ENCODE measurements around the gene NPIPA7.
"Not testable (repeated sequence)": the region's sequence is repeated elsewhere in the genome, so short reads cannot be mapped to it uniquely, and the experiment has no call there.

Gene NPIPA7

DNA sequence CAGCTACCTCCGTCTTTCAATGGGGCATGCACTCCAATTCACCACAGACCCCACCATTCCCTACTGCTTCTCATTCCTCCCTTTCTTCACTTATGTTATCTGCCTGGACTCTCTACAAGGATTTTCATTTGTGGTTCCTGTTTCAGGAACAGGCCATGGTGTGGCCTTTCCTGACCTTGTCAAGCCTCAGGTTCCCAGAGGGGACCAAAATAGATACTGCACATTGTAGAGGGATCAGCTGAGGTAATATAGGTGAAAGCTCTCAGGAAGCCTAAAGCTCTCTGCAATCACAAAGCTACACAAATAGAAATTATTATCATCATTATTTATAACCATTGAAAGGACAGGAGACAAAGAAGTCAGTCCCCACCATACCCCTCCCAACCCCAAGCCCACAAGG, 41.6 kb downstream of the NPIPA7 start:
- not testable (repeated sequence) for H3K27me3 ChIP-seq (ENCODE audit: insufficient read depth, low read length); H2AFZ ChIP-seq (ENCODE audit: low read length, unreplicated experiment); H3K4me1 ChIP-seq (ENCODE audit: control insufficient read depth, insufficient read depth, low read length, unreplicated experiment); H3K27ac ChIP-seq (ENCODE audit: low read depth, low read length); H3K4me3 ChIP-seq (ENCODE audit: low read depth, low read length); H3K36me3 ChIP-seq (ENCODE audit: insufficient read depth, low read length); H3K79me2 ChIP-seq (ENCODE audit: control insufficient read depth, insufficient read depth, low read length, unreplicated experiment)

DNA sequence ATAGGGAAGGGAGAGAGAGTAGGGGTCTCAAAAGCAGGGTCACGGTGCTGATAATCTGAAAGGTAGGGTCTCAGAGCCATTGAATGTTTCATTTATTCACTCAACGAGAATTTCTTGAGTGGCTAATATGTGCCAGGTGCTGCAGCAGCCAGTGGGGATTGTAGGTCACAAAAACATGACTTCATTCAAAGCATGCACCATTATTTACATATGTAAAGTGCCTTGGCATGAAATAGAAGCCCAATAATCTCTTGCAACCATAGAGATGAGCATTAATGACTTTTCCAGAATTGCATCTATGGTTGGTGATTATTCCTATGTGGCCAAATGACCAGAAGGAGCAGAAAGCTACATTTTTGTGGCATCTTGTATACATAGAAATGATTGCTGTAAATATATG, 46.2 kb downstream of the NPIPA7 start:
- not testable (repeated sequence) for H3K79me2 ChIP-seq (ENCODE audit: control insufficient read depth, insufficient read depth, low read length, unreplicated experiment); H3K27ac ChIP-seq (ENCODE audit: low read depth, low read length); H3K27me3 ChIP-seq (ENCODE audit: insufficient read depth, low read length); H3K36me3 ChIP-seq (ENCODE audit: insufficient read depth, low read length); H2AFZ ChIP-seq (ENCODE audit: low read length, unreplicated experiment); H3K4me3 ChIP-seq (ENCODE audit: low read depth, low read length); H3K4me1 ChIP-seq (ENCODE audit: control insufficient read depth, insufficient read depth, low read length, unreplicated experiment)

DNA sequence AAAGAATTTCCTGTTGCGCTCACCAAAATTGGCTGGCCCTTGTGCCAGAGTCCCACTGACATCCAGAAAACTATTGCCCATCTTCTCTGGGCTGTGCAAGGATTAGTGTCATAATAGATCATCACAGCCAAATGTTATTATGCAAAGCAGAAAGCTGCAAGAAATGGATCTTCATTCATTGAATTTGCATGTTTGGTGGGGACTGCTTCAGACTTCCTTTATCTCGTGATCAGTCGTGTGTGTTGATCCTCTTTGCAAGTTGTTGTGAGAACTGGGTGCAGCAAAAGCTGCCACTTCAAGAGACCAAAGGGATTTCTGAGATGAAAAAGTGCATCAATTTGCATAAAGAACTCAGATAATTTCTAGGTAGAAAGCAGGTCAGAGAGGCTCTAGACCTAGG, 52.2 kb downstream of the NPIPA7 start:
- H3K4me1 ChIP-seq (ENCODE audit: control insufficient read depth, insufficient read depth, low read length, unreplicated experiment); H3K4me3 ChIP-seq (ENCODE audit: low read depth, low read length); H3K36me3 ChIP-seq (ENCODE audit: insufficient read depth, low read length); H3K27me3 ChIP-seq (ENCODE audit: insufficient read depth, low read length); H3K27ac ChIP-seq (ENCODE audit: low read depth, low read length); H3K79me2 ChIP-seq (ENCODE audit: control insufficient read depth, insufficient read depth, low read length, unreplicated experiment); H2AFZ ChIP-seq (ENCODE audit: low read length, unreplicated experiment): not testable (repeated sequence)

DNA sequence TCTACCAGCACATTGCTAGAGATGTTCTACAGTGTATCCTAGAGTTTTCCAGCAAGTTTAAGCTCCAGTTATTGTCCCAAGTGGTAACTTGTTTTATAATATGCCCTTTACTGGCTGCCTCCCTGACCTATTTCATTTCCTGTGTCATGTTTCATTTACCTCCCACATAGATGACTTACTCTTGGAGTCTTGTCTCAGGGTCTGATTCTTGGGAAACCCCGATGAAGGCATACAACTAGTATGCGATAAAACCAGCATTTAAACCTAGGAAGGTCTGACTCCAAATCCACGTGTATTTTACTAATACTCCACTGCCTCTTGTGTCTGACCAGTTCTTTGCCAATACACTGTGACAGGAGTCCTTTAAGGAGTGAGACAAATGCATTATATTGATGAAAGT, 55.8 kb downstream of the NPIPA7 start:
- H3K4me1 ChIP-seq (ENCODE audit: control insufficient read depth, insufficient read depth, low read length, unreplicated experiment) = not testable (repeated sequence)

DNA sequence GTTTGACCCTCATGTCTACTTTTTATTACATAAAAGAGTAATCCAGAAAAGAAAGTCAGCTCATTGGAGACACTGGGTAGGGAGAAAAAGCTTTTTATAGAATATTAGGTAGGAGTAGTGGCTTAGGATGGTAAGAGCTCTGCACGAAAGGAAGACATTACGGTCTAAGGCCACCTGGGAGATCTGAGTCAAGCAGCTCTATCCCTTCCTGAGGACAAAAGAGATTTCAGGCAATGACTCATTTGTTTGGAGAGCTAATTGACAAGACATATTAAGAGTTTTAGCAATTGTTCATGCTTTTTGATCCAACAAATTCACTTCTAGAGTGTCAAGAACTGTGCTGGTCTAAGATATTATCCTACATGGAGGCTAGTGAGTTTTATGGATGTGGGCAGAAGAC, 62.5 kb downstream of the NPIPA7 start:
- H3K36me3 ChIP-seq (ENCODE audit: insufficient read depth, low read length); H3K79me2 ChIP-seq (ENCODE audit: control insufficient read depth, insufficient read depth, low read length, unreplicated experiment); H3K27me3 ChIP-seq (ENCODE audit: insufficient read depth, low read length); H2AFZ ChIP-seq (ENCODE audit: low read length, unreplicated experiment); H3K4me1 ChIP-seq (ENCODE audit: control insufficient read depth, insufficient read depth, low read length, unreplicated experiment); H3K27ac ChIP-seq (ENCODE audit: low read depth, low read length); H3K4me3 ChIP-seq (ENCODE audit: low read depth, low read length): not testable (repeated sequence)

More for the DNA sequence above, 55.8 kb downstream of the NPIPA7 start:
- not testable (repeated sequence) for H3K27ac ChIP-seq (ENCODE audit: low read depth, low read length); H3K4me3 ChIP-seq (ENCODE audit: low read depth, low read length); H2AFZ ChIP-seq (ENCODE audit: low read length, unreplicated experiment); H3K27me3 ChIP-seq (ENCODE audit: insufficient read depth, low read length); H3K79me2 ChIP-seq (ENCODE audit: control insufficient read depth, insufficient read depth, low read length, unreplicated experiment); H3K36me3 ChIP-seq (ENCODE audit: insufficient read depth, low read length)
